Stimulated activated CD8-positive, alpha-beta memory T cell treated with anti-CD3 and anti-CD28 coated beads, Interleukin-12 subunit alpha, Interleukin-12 subunit beta, amount 100 ng/mL, for 4 hours (primary cell): ENCODE results near the gene PDE7B.
"Not testable (repeated sequence)": the region's sequence is repeated elsewhere in the genome, so short reads cannot be mapped to it uniquely, and the experiment has no call there.

Experiments
- DNase-seq: peaks from one replicate; pipeline ENCODE4 v3.0.0-alpha.2; 2020; ENCODE audit warnings: low read depth

PDE7B gene

GRCh38 chr6:136112262-136112661 lies 260.8 kb downstream of the PDE7B start:
- DNase-seq = no peak

GRCh38 chr6:136113736-136114173 lies 262.3 kb downstream of the PDE7B start:
- DNase-seq = no peak

GRCh38 chr6:136114661-136115060 lies 263.2 kb downstream of the PDE7B start:
- DNase-seq = no peak

GRCh38 chr6:136115941-136116340 lies 264.4 kb downstream of the PDE7B start:
- DNase-seq = no peak

- no peak for DNase-seq
These were observed 265.6 kb downstream of the PDE7B start for GRCh38 chr6:136117081-136117480.

- no peak for DNase-seq
These were observed 267.3 kb downstream of the PDE7B start for GRCh38 chr6:136118787-136119186.

- DNase-seq = no peak
These were observed 272.0 kb downstream of the PDE7B start for GRCh38 chr6:136123468-136123867.

- DNase-seq = no peak
These were observed 274.1 kb downstream of the PDE7B start for GRCh38 chr6:136125585-136125984.

GRCh38 chr6:136127873-136128272 lies 276.4 kb downstream of the PDE7B start:
- no peak for DNase-seq

- no peak for DNase-seq
These were observed 277.9 kb downstream of the PDE7B start for GRCh38 chr6:136129365-136129764.

GRCh38 chr6:136134268-136134667 lies 282.8 kb downstream of the PDE7B start:
- no peak for DNase-seq

- DNase-seq = no peak
These were observed 283.2 kb downstream of the PDE7B start for GRCh38 chr6:136134751-136135150.

- no peak for DNase-seq
These were observed 284.8 kb downstream of the PDE7B start for GRCh38 chr6:136136274-136136673.

GRCh38 chr6:136137008-136137692 lies 285.6 kb downstream of the PDE7B start:
- DNase-seq = no peak

- DNase-seq = no peak
These were observed 286.4 kb downstream of the PDE7B start for GRCh38 chr6:136137739-136138402.

- not testable (repeated sequence) for DNase-seq
These were observed 287.6 kb downstream of the PDE7B start for GRCh38 chr6:136139111-136139510.

GRCh38 chr6:136144251-136145023 lies 292.9 kb downstream of the PDE7B start:
- DNase-seq = no peak

GRCh38 chr6:136146130-136146529 lies 294.6 kb downstream of the PDE7B start:
- no peak for DNase-seq

- no peak for DNase-seq
These were observed 295.8 kb downstream of the PDE7B start for GRCh38 chr6:136147342-136147741.

- DNase-seq = no peak
These were observed 296.6 kb downstream of the PDE7B start for GRCh38 chr6:136148051-136148450.

- no peak for DNase-seq
These were observed 297.0 kb downstream of the PDE7B start for GRCh38 chr6:136148523-136148922.

- no peak for DNase-seq
These were observed 297.8 kb downstream of the PDE7B start for GRCh38 chr6:136149311-136149710.

- no peak for DNase-seq
These were observed 299.5 kb downstream of the PDE7B start for GRCh38 chr6:136150961-136151360.
